ENCODE data around the gene SNX32. TPM values are rescaled to one million over a fixed set of nuclear protein-coding genes. Genes with fewer than 3 reads are reported as not detected.

Gene SNX32
- total and polyA plus RNA-seq, 2 of the 13 experiments (the other 11 are each of a cell fraction or from before 2014, with no cell fraction given) = 0.09 to 0.34 TPM

DNA sequence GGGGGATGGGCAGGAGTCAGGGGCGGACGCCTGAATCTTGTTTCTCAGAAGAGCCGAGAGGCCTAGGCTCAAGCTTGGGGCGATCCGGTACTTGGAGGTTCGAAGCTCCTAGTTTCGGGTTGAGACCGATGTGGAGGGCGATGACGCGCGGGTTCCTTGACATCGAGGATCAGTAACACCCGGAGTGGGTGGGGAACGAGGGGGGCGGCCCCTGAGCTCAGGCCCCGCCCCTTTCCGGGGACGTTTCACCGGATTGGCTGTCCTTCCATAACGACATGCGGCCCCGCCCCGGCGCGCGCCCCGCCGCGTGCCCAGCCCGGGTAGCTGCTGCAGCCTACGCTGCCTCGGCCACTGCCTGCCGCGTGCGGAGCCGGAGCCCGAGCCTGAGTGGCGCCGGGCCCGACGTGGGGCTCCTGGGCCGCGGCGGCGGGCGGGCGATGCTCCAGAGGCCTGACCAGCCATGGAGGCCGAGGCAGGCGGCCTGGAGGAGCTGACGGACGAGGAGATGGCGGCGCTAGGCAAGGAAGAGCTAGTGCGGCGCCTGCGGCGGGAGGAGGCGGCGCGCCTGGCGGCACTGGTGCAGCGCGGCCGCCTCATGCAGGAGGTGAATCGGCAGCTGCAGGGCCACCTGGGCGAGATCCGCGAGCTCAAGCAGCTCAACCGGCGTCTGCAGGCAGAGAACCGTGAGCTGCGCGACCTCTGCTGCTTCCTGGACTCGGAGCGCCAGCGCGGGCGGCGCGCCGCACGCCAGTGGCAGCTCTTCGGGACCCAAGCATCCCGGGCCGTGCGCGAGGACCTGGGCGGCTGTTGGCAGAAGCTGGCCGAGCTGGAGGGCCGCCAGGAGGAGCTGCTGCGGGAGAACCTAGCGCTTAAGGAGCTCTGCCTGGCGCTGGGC, 56.8 kb downstream of the SNX32 start, which contains the start of gene CCDC85B (continued):
- TF ChIP-seq HIVEP1 (CRISPR knock-in tag; IDR thresholded peaks at IDR 0.05) = 0 out of 2 replicates have a peak, but pooled peaks have one; percentile 7
- TF ChIP-seq ZC3H13 (CRISPR knock-in tag; IDR thresholded peaks at IDR 0.05) = no peak
- peak; percentile 87 for TF ChIP-seq POLR2G (IDR thresholded peaks at IDR 0.05; ENCODE audit: low read depth, low read length)
- peak; percentile 40; the same call in 1 of the 2 replicates for TF ChIP-seq JUNB (CRISPR knock-in tag; IDR thresholded peaks at IDR 0.05; ENCODE audit: borderline replicate concordance)
- TF ChIP-seq JUND (CRISPR knock-in tag; IDR thresholded peaks at IDR 0.05) = peak; percentile 61; the same call in 1 of the 2 replicates
- peak; percentile 85 for TF ChIP-seq ZNF547 (CRISPR knock-in tag; IDR thresholded peaks at IDR 0.05)
- TF ChIP-seq TAF1 (CRISPR knock-in tag; IDR thresholded peaks at IDR 0.05) = peak; percentile 70
- TF ChIP-seq ARNTL (CRISPR knock-in tag; IDR thresholded peaks at IDR 0.05) = peak; percentile 99
- TF ChIP-seq ZNF607 (CRISPR knock-in tag; IDR thresholded peaks at IDR 0.05; ENCODE audit: borderline replicate concordance) = peak; percentile 83
- peak; percentile 65 for TF ChIP-seq SALL2 (CRISPR knock-in tag; IDR thresholded peaks at IDR 0.05)
- peak; percentile 21; the same call in 1 of the 2 replicates for TF ChIP-seq KDM5A (IDR thresholded peaks at IDR 0.05; ENCODE audit: borderline replicate concordance, low read length)
- no peak for TF ChIP-seq ZNF10 (CRISPR knock-in tag; IDR thresholded peaks at IDR 0.05; ENCODE audit: borderline replicate concordance, low read depth)
- TF ChIP-seq, protein P1, sequence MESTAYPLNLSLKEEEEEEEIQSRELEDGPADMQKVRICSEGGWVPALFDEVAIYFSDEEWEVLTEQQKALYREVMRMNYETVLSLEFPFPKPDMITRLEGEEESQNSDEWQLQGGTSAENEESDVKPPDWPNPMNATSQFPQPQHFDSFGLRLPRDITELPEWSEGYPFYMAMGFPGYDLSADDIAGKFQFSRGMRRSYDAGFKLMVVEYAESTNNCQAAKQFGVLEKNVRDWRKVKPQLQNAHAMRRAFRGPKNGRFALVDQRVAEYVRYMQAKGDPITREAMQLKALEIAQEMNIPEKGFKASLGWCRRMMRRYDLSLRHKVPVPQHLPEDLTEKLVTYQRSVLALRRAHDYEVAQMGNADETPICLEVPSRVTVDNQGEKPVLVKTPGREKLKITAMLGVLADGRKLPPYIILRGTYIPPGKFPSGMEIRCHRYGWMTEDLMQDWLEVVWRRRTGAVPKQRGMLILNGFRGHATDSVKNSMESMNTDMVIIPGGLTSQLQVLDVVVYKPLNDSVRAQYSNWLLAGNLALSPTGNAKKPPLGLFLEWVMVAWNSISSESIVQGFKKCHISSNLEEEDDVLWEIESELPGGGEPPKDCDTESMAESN (CRISPR knock-in tag; conservative IDR thresholded peaks at IDR 0.05) = peak; percentile 90
- TF ChIP-seq MTF2 (CRISPR knock-in tag; IDR thresholded peaks at IDR 0.05; ENCODE audit: borderline replicate concordance) = no peak
- TF ChIP-seq, protein P2, sequence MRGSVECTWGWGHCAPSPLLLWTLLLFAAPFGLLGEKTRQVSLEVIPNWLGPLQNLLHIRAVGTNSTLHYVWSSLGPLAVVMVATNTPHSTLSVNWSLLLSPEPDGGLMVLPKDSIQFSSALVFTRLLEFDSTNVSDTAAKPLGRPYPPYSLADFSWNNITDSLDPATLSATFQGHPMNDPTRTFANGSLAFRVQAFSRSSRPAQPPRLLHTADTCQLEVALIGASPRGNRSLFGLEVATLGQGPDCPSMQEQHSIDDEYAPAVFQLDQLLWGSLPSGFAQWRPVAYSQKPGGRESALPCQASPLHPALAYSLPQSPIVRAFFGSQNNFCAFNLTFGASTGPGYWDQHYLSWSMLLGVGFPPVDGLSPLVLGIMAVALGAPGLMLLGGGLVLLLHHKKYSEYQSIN (CRISPR knock-in tag; IDR thresholded peaks at IDR 0.05; ENCODE audit: borderline replicate concordance) = no peak
- TF ChIP-seq KAT7 (CRISPR knock-in tag; IDR thresholded peaks at IDR 0.05; ENCODE audit: borderline replicate concordance) = peak; percentile 64; the same call in 1 of the 2 replicates
- peak; percentile 69 for TF ChIP-seq NFYB (CRISPR knock-in tag; IDR thresholded peaks at IDR 0.05)
- peak; percentile 81 for TF ChIP-seq ZBTB7A (CRISPR knock-in tag; IDR thresholded peaks at IDR 0.05)
- 0 out of 2 replicates have a peak, but pooled peaks have one; percentile 46 for TF ChIP-seq ZSCAN29 (CRISPR knock-in tag; conservative IDR thresholded peaks at IDR 0.05)
- peak; percentile 92; the same call in 1 of the 2 replicates for TF ChIP-seq ZNF776 (CRISPR knock-in tag; IDR thresholded peaks at IDR 0.05)
- peak; percentile 83 for TF ChIP-seq YEATS4 (CRISPR knock-in tag; IDR thresholded peaks at IDR 0.05; ENCODE audit: borderline replicate concordance)
- peak; percentile 90; the same call in 1 of the 3 replicates for TF ChIP-seq MXI1 (IDR thresholded peaks at IDR 0.05; ENCODE audit: borderline replicate concordance, low read depth, low read length)
- TF ChIP-seq, protein P3, sequence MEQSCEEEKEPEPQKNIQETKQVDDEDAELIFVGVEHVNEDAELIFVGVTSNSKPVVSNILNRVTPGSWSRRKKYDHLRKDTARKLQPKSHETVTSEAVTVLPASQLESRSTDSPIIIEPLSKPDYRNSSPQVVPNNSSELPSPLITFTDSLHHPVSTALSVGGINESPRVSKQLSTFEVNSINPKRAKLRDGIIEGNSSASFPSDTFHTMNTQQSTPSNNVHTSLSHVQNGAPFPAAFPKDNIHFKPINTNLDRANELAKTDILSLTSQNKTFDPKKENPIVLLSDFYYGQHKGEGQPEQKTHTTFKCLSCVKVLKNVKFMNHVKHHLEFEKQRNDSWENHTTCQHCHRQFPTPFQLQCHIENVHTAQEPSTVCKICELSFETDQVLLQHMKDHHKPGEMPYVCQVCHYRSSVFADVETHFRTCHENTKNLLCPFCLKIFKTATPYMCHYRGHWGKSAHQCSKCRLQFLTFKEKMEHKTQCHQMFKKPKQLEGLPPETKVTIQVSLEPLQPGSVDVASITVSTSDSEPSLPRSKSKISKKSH (CRISPR knock-in tag; IDR thresholded peaks at IDR 0.05; ENCODE audit: borderline replicate concordance) = 0 out of 2 replicates have a peak, but pooled peaks have one; percentile 25
- no peak for TF ChIP-seq EZH2 (conservative IDR thresholded peaks at IDR 0.05; ENCODE audit: low read depth, low read length)
- TF ChIP-seq ZNF790 (CRISPR knock-in tag; IDR thresholded peaks at IDR 0.05; ENCODE audit: borderline replicate concordance) = peak; percentile 97; the same call in 1 of the 2 replicates
